ENCODE data around the gene ACSS3.
"Not testable (repeated sequence)": the region's sequence is repeated elsewhere in the genome, so short reads cannot be mapped to it uniquely, and the experiment has no call there.

The ACSS3 gene

GRCh38 chr12:81172851-81173250 lies 95.0 kb downstream of the ACSS3 start:
- no peak for DNase-seq

- DNase-seq, result no peak
Measured at GRCh38 chr12:81174664-81175063, 96.8 kb downstream of the ACSS3 start.

GRCh38 chr12:81176796-81177195 lies 98.9 kb downstream of the ACSS3 start:
- no peak for DNase-seq

GRCh38 chr12:81181691-81182090 lies 103.8 kb downstream of the ACSS3 start:
- no peak for DNase-seq

- no peak for DNase-seq
Measured at GRCh38 chr12:81187686-81188085, 109.8 kb downstream of the ACSS3 start.

GRCh38 chr12:81196595-81196994 lies 118.7 kb downstream of the ACSS3 start:
- DNase-seq, result no peak

GRCh38 chr12:81200561-81200960 lies 122.7 kb downstream of the ACSS3 start:
- DNase-seq, result not testable (repeated sequence)

GRCh38 chr12:81203671-81204204 lies 125.9 kb downstream of the ACSS3 start:
- DNase-seq, result no peak

- no peak for DNase-seq
Measured at GRCh38 chr12:81205416-81205815, 127.5 kb downstream of the ACSS3 start.

- no peak for DNase-seq
Measured at GRCh38 chr12:81206429-81206828, 128.6 kb downstream of the ACSS3 start.

GRCh38 chr12:81207173-81207572 lies 129.3 kb downstream of the ACSS3 start:
- no peak for DNase-seq

GRCh38 chr12:81207664-81208063 lies 129.8 kb downstream of the ACSS3 start:
- no peak for DNase-seq

- peak; percentile 26 for DNase-seq
Measured at GRCh38 chr12:81208187-81208911, 130.5 kb downstream of the ACSS3 start.

- no peak for DNase-seq
Measured at GRCh38 chr12:81209012-81209411, 131.1 kb downstream of the ACSS3 start.

GRCh38 chr12:81209772-81210225 lies 131.9 kb downstream of the ACSS3 start:
- not testable (repeated sequence) for DNase-seq

- DNase-seq, result no peak
Measured at GRCh38 chr12:81211306-81211705, 133.4 kb downstream of the ACSS3 start.

GRCh38 chr12:81212996-81213696 lies 135.3 kb downstream of the ACSS3 start:
- no peak for DNase-seq

- DNase-seq, result no peak
Measured at GRCh38 chr12:81216739-81217138, 138.9 kb downstream of the ACSS3 start.

- DNase-seq, result no peak
Measured at GRCh38 chr12:81221681-81222080, 143.8 kb downstream of the ACSS3 start.

- no peak for DNase-seq
Measured at GRCh38 chr12:81222846-81223592, 145.1 kb downstream of the ACSS3 start.

GRCh38 chr12:81224626-81225025 lies 146.7 kb downstream of the ACSS3 start:
- no peak for DNase-seq

GRCh38 chr12:81229759-81230158 lies 151.9 kb downstream of the ACSS3 start:
- DNase-seq, result no peak
